PC-3 (cell line): ENCODE data around the gene PRKAG3. TPM values are rescaled to one million over a fixed set of nuclear protein-coding genes. Genes with fewer than 3 reads are reported as not detected.

ENCODE experiments used
- ATAC-seq: fragments of 200-7000 bp; cut with Tn5 transposase; 2 replicates; pipeline ENCODE4 v1.9.1; 2020; ENCODE audit warnings: mild to moderate bottlenecking, moderate library complexity
- BruUV-seq: library from RNA; stranded (reverse); fragments of 400-500 nt; replicated peaks from 2 replicates; lab custom pipeline; 2021; lab: Mats Ljungman, UMichigan
- CTCF ChIA-PET: fragments of 300-600 bp; sonication (Branson Sonifier 250); formaldehyde crosslinking; loops from one replicate; lab custom pipeline; 2022; ENCODE audit warnings: antibody characterized with exemption; lab: Charles Lee
- POLR2A ChIA-PET: fragments of 300-600 bp; sonication (Branson Sonifier 250); formaldehyde crosslinking; loops from one replicate; lab custom pipeline; 2022; ENCODE audit warnings: antibody characterized with exemption; ENCODE audit not compliant: unreplicated experiment; lab: Charles Lee
- DNase-seq: peaks from one replicate; pipeline ENCODE4 v3.0.0-alpha.2; 2015
- H2AFZ ChIP-seq: fragments of 300-600 bp; sonication (generic); 2 replicates; pipeline ENCODE4 v1.6.0; 2016; ENCODE audit warnings: antibody characterized with exemption, low read length
- H3F3A ChIP-seq: fragments of 300-600 bp; sonication (generic); one replicate; pipeline ENCODE4 v1.6.0; 2017; ENCODE audit warnings: antibody characterized with exemption, low read length, control low read depth, mild to moderate bottlenecking; ENCODE audit not compliant: unreplicated experiment
- H3K27ac ChIP-seq: fragments of 300-600 bp; sonication (generic); 2 replicates; pipeline ENCODE4 v1.5.1; 2016; ENCODE audit warnings: mild to moderate bottlenecking, low read length
- H3K27me3 ChIP-seq: fragments of 300-600 bp; sonication (generic); 2 replicates; pipeline ENCODE4 v1.6.1; 2016; ENCODE audit warnings: low read length, mixed read lengths
- H3K36me3 ChIP-seq: fragments of 300-600 bp; sonication (generic); 2 replicates; pipeline ENCODE4 v1.6.1; 2016; ENCODE audit warnings: low read depth, mixed run types, low read length, mixed read lengths
- H3K4me1 ChIP-seq: fragments of 300-600 bp; sonication (generic); 2 replicates; pipeline ENCODE4 v1.5.1; 2016; ENCODE audit warnings: low read length; ENCODE audit not compliant: insufficient read depth
- H3K4me2 ChIP-seq: fragments of 300-600 bp; sonication (generic); 2 replicates; pipeline ENCODE4 v1.6.0; 2016; ENCODE audit warnings: low read length
- H3K4me3 ChIP-seq: fragments of 300-600 bp; sonication (generic); 2 replicates; pipeline ENCODE4 v1.5.1; 2016; ENCODE audit warnings: mild to moderate bottlenecking, low read length, mixed read lengths
- H3K79me2 ChIP-seq: fragments of 300-600 bp; sonication (generic); 2 replicates; pipeline ENCODE4 v1.6.1; 2017; ENCODE audit warnings: low read length, mixed read lengths
- H3K9ac ChIP-seq: fragments of 300-600 bp; sonication (generic); 2 replicates; pipeline ENCODE4 v1.6.0; 2016; ENCODE audit warnings: mild to moderate bottlenecking, low read length
- H3K9me2 ChIP-seq: fragments of 300-600 bp; sonication (generic); replicated peaks from 2 replicates; pipeline ENCODE4 v1.6.1; 2016; ENCODE audit warnings: mixed run types, low read length, mixed read lengths
- H3K9me3 ChIP-seq: fragments of 300-600 bp; sonication (generic); 2 replicates; pipeline ENCODE4 v1.6.1; 2016; ENCODE audit warnings: low read length, mixed read lengths
- H4K20me1 ChIP-seq: fragments of 300-600 bp; sonication (generic); 2 replicates; pipeline ENCODE4 v1.6.1; 2016; ENCODE audit warnings: low read length, mixed read lengths
- CTCF ChIP-seq: fragments of 300-600 bp; sonication (generic); conservative IDR thresholded peaks from 2 replicates; pipeline ENCODE4 v1.5.1; 2017; ENCODE audit warnings: antibody characterized with exemption, low read depth, mild to moderate bottlenecking, low read length
- EZH2 ChIP-seq: fragments of 300-600 bp; sonication (generic); IDR thresholded peaks from one replicate; pipeline ENCODE4 v1.6.1; 2017; ENCODE audit warnings: antibody characterized with exemption, mild to moderate bottlenecking, low read length; ENCODE audit not compliant: unreplicated experiment
- EZH2phosphoT487 ChIP-seq: fragments of 300-600 bp; sonication (generic); IDR thresholded peaks from 2 replicates; pipeline ENCODE4 v1.6.1; 2018; ENCODE audit warnings: mild to moderate bottlenecking, antibody characterized with exemption, low read length, borderline replicate concordance
- intact Hi-C: fragments of 100-400 bp; cut with micrococcal nuclease; formaldehyde crosslinking; loops from 2 replicates; pipeline ENCODE4 v1.9.0; 2023
- total RNA-seq: library from RNA; depleted of rRNA; stranded (reverse); fragments of >200 nt; gene quantifications from 2 replicates; pipeline ENCODE4 v1.2.3, GENCODE V29; 2014

Gene PRKAG3
- total RNA-seq, 1 experiment from 2014 or later, result not detected

DNA sequence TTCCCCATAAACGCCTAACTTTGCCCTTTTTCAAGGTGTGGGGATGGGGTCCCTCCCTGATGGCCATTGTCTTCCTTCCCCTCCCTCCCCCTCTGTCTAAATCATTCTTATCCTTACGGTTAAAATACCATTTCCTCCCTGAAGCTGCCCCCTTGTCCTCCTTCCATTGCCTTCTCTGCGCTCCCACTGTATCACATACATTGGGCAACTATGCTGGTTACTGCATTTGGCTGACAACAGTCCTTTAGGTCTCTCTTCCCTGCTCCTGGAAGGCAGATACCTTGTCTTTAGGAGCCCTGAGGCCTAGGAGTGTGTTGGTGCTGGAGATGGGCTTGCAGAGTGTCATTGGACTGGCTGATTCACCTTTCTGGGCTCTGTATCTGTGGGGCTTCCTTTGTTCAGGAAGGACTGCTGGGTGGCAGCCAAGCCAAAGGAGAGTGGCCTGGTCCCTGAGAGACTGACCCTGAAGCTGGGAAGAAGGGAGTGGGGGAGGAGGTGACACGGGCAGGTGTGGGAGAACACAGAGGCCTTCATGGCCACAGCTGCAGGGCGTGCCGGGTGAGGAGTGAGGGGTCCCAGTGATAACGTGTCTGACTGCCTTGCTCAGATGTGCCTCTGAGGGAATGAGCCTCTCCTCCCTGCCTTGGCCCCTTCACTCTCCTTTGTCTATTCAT, 30.2 kb upstream of the PRKAG3 start:
- intact Hi-C loops, result no loop called here
- Histone ChIP-seq H3F3A (no peaks in the 10 kb centered on the region), H3K9me2 (no peaks in the 10 kb centered on the region), H3K27me3 (peaks cover 30% of the 10 kb centered on the region), H3K9ac (no peak overlapping the region), H3K4me1 (no peaks in the 10 kb centered on the region), H3K36me3 (no peaks in the 10 kb centered on the region), H2AFZ (no peak overlapping the region), H3K27ac (no peak overlapping the region), H3K79me2 (no peaks in the 10 kb centered on the region), H4K20me1 (no peaks in the 10 kb centered on the region), H3K4me3 (no peak overlapping the region), H3K4me2 (no peak overlapping the region), H3K9me3 (no peaks in the 10 kb centered on the region)
- DNase-seq (no peak), ATAC-seq (no peak)
- CTCF ChIA-PET, result no interaction called here
- POLR2A ChIA-PET, result no interaction called here
- no TSS peak for BruUV-seq
- TF ChIP-seq CTCF, result no peak
- no peak for TF ChIP-seq EZH2
- no peak for TF ChIP-seq EZH2phosphoT487

- intact Hi-C loops, result no loop called here
- Histone ChIP-seq H3K27me3 (peaks cover 30% of the 10 kb centered on the region), H3K4me1 (no peaks in the 10 kb centered on the region), H3K4me3 (no peak overlapping the region), H3K9me3 (no peaks in the 10 kb centered on the region), H2AFZ (no peak overlapping the region), H3K4me2 (no peak overlapping the region), H4K20me1 (no peaks in the 10 kb centered on the region), H3K36me3 (no peaks in the 10 kb centered on the region), H3F3A (no peaks in the 10 kb centered on the region), H3K9me2 (no peaks in the 10 kb centered on the region), H3K9ac (no peak overlapping the region), H3K79me2 (no peaks in the 10 kb centered on the region), H3K27ac (no peak overlapping the region)
- ATAC-seq (no peak), DNase-seq (no peak)
- TF ChIP-seq EZH2 (no peak), CTCF (no peak), EZH2phosphoT487 (no peak)
- POLR2A ChIA-PET, result no interaction called here
- BruUV-seq, result no TSS peak
- CTCF ChIA-PET, result interaction anchor here (0.6 kb wide), 1 partner anchor 37 kb away, joined by 13 read pairs; no protein-coding TSS in a partner anchor
Measured at GRCh38 chr2:218860950-218861381, 29.4 kb upstream of the PRKAG3 start.
